Measurements from ENCODE around the gene PLXND1.

Gene PLXND1

DNA sequence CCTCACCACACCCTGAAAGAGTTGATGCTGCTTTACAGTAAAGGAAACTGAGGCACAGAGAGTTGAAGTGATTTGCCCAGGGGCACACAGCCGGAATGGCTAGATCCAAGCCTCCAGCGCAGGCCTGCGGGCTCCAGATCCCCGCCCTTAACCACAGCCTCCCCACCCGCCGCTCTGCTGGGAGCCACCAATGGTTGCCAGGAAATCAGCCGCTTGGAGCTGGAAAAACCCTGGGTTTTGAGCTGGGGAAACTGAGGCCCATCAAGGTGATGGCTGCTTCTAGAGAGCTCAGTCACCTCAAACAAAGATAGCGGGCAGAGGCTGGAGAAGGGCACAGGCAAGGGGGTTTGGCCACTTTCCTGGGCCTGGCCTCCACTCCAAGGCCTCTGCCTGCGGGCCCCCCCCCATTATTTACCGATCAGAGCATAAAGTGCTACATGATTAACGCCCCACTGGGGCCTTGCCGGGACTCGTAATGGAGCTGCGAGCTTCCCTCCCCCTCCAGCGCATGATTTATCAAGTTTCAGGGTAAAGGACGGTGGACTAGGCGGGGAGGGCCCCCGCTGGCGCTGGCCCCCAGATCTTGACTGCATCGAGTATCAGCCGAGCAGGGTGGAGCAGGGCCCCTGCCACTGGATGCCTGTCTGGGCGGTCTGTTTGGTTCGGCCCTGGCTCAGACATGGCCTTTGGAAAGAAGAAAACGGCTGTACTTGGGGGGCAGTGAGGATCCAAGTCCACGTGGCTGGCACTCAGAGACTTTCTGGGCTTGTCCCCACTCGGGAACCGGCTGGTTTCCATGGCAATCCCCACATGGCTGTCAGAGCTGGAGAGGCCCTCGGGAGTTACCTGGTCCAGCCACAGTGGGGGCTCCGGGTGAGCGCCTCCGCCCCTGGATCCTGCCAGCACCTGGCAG is 9.1 kb downstream of the PLXND1 start:
- Histone ChIP-seq H3K9me3 (ENCODE audit: low read depth, low read length) (no peaks in the 10 kb centered on the region), H3K36me3 (ENCODE audit: insufficient read depth, low read length) (no peaks in the 10 kb centered on the region), H3K4me3 (peak overlapping the region; percentile 66), H3K27ac (peak overlapping the region; percentile 95), H3K9ac (ENCODE audit: insufficient read length) (peak overlapping the region; percentile 60)
- TF ChIP-seq POLR2AphosphoS5 (IDR thresholded peaks at IDR 0.05; ENCODE audit: borderline replicate concordance, low read depth, low read length) (no peak), EZH2 (IDR thresholded peaks at IDR 0.05) (no peak), FOXP2 (optimal IDR thresholded peaks at IDR 0.05; ENCODE audit: control extremely low read depth, extremely low read length, insufficient read depth) (no peak)
- DNase-seq (ENCODE audit: low read depth, low spot score) = no peak

DNA sequence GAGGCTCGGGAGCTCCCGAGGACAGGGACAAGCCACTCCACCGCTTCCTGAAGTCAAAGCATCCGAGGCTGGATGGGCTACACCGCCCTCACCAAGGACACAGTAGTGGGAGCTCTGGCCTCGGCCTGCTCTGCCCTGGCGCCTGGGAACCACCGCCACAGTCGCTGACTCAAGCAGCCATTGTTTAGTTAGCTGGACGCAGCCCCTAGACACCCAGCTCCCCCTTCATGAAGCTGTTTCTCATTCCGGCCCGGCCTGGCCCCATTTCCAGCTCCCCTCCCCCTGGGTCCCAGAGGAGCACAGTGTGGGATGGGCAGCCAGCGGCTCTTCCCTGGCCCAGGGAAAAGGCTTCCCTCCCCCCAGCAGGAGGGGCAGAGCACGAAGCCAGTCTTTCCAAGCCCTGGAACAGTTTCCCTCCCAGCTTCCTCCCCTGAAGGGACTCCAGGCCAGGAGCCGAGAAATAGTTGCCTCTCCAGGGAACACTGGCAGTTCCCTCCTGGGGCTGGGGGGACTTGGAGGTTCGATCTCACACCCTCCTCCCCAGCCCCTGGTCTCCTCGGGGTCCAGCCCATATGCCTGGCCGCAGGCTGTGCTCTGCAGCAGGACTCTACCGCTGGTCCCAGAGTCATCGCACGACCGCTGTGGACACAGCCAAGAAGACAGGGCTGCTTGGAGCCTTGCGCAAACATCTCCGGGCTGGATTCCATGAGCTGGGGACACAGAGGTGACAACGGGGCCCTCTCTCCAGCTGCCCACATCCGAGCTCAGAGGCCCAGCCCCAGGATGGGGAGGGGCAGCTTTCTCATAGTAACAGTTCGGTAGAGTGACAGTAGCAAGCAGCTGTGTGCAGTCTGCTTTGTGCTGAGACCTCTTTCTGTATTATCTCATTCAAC is 10.0 kb downstream of the PLXND1 start:
- peak overlapping the region; percentile 95 for H3K27ac ChIP-seq
- no peak for TF ChIP-seq FOXP2 (optimal IDR thresholded peaks at IDR 0.05; ENCODE audit: control extremely low read depth, extremely low read length, insufficient read depth)
- TF ChIP-seq EZH2 (IDR thresholded peaks at IDR 0.05) = no peak
- no peak; the same call in 1 of the 2 replicates for TF ChIP-seq POLR2AphosphoS5 (IDR thresholded peaks at IDR 0.05; ENCODE audit: borderline replicate concordance, low read depth, low read length)
- H3K9me3 ChIP-seq (ENCODE audit: low read depth, low read length) = no peaks in the 10 kb centered on the region
- DNase-seq (ENCODE audit: low read depth, low spot score) = no peak
- H3K9ac ChIP-seq (ENCODE audit: insufficient read length) = peak overlapping the region; percentile 18
- H3K36me3 ChIP-seq (ENCODE audit: insufficient read depth, low read length) = no peaks in the 10 kb centered on the region
- H3K4me3 ChIP-seq = peak overlapping the region; percentile 66

DNA sequence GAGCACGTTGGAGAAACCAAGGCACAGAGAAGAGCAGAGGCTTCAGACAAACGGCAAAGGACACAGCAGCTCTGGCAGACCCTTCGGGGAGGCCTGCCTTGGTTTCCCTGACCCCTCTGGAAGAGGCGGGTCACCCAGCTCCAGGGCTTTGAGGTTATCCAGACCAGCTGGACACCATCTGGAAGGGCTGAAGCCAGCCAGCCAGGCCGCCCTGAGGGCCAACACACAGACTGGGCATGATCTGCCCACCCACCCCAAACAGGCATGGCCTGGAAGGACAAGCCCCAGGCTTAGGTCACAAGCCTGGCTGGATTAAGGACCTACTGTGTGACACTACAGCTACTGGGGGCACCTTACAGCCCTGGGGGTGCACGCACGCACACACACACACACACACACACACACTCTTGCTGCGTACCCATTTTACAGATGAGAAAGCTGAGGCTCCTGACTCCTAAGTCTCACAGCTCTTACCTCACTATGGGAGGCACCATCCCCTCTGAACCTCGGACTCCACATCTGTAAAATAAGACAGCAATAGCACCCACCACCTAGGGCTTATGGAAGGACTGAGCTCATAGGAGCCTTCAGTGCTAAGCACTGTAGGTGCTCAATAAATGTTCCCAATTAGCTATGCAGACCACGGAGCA is 10.8 kb downstream of the PLXND1 start:
- Histone ChIP-seq H3K9ac (ENCODE audit: insufficient read length) (no peak overlapping the region), H3K36me3 (ENCODE audit: insufficient read depth, low read length) (no peaks in the 10 kb centered on the region), H3K4me3 (peak overlapping the region; percentile 66; the same call in 1 of the 2 replicates), H3K9me3 (ENCODE audit: low read depth, low read length) (no peaks in the 10 kb centered on the region), H3K27ac (peak overlapping the region; percentile 97)
- DNase-seq (ENCODE audit: low read depth, low spot score) = no peak
- no peak for TF ChIP-seq POLR2AphosphoS5 (IDR thresholded peaks at IDR 0.05; ENCODE audit: borderline replicate concordance, low read depth, low read length)
- TF ChIP-seq EZH2 (IDR thresholded peaks at IDR 0.05) = no peak
- no peak for TF ChIP-seq FOXP2 (optimal IDR thresholded peaks at IDR 0.05; ENCODE audit: control extremely low read depth, extremely low read length, insufficient read depth)

DNA sequence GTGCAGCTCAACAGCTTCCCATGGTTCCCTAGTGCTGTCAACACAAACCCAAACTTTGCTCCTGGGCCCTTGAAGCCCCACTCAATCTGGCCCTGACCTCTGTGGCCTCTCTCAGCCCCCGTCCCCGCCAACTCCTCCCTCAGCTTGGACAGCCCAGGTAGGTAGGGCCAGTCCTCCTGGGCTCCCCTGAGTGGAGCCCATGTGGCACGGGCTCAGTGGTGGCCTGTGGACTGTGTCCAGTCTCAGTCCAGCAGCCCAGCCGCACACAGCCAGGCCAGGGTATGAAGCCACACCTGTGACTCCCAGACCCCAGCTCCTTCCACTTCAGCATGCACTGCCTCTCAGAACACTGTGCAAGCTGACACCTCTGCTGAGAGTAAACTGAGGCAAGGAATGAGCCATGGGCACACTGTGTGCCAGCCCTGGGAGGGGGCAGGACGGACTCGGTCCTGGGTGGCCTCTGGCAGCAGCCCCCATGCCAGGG is 11.5 kb downstream of the PLXND1 start:
- H3K9me3 ChIP-seq (ENCODE audit: low read depth, low read length) = no peaks in the 10 kb centered on the region
- H3K9ac ChIP-seq (ENCODE audit: insufficient read length) = no peak overlapping the region
- TF ChIP-seq POLR2AphosphoS5 (IDR thresholded peaks at IDR 0.05; ENCODE audit: borderline replicate concordance, low read depth, low read length) (no peak), EZH2 (IDR thresholded peaks at IDR 0.05) (no peak), FOXP2 (optimal IDR thresholded peaks at IDR 0.05; ENCODE audit: control extremely low read depth, extremely low read length, insufficient read depth) (no peak)
- H3K4me3 ChIP-seq = no peak overlapping the region
- DNase-seq (ENCODE audit: low read depth, low spot score) = no peak
- no peaks in the 10 kb centered on the region for H3K36me3 ChIP-seq (ENCODE audit: insufficient read depth, low read length)
- peak overlapping the region; percentile 97 for H3K27ac ChIP-seq

DNA sequence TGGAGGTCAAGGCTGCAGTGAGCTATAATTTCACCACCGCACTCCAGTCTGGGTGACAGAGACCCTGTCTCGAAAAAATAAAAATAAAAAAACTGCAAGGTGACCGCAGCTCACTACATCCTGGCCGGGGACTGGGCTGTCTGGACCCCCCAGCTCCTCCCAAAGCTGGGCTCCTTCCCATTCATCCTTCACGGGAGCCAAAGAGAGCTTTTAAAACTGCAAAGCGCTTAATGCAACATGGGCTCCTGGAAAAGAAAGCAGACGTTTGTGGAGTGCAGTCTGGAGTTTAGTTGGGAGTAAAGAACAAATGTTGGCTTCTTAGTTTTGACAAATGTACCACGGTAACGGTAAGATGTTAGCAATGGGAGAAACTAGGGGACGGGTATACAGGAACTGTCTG is 12.1 kb downstream of the PLXND1 start:
- Histone ChIP-seq H3K9ac (ENCODE audit: insufficient read length) (peak overlapping the region; percentile 78), H3K9me3 (ENCODE audit: low read depth, low read length) (no peaks in the 10 kb centered on the region), H3K36me3 (ENCODE audit: insufficient read depth, low read length) (no peaks in the 10 kb centered on the region), H3K27ac (peak overlapping the region; percentile 97), H3K4me3 (peak overlapping the region; percentile 69)
- no peak for DNase-seq (ENCODE audit: low read depth, low spot score)
- no peak for TF ChIP-seq POLR2AphosphoS5 (IDR thresholded peaks at IDR 0.05; ENCODE audit: borderline replicate concordance, low read depth, low read length)
- no peak for TF ChIP-seq FOXP2 (optimal IDR thresholded peaks at IDR 0.05; ENCODE audit: control extremely low read depth, extremely low read length, insufficient read depth)
- TF ChIP-seq EZH2 (IDR thresholded peaks at IDR 0.05) = no peak

DNA sequence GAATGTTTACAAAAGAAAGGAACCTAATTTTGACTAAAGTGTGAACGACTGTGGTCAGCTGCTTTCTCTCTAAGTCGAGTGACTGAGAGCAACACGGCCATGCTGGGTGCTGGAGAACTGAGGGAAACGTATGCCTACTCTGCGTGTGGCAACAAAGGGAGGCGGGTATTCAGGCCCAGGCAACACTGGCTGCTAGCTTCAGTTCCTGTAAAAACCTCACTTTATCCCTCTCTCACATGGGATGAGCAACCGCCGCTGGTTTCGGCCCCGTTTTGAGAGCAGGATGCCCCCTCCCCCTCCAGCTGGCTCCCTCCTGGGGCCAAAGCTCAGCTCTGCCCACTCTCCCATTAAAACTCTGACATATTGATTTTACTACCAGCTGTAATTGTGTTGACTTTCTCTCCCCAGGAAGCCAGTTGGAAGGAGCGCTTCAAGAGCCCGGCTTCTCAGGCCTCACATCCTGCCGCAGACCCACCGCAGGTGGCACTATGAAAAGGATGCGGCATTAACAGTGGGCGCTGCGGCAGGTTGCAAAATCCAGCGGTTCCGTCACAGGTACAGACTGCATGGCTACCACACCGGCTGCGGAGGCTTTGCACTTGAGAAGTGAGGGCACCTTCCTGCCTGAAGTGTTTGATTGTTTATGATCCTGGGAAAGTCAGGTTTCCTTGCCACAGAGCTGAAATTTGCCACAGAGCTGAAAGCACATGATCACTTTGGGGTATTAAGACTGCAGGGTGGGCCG is 12.7 kb downstream of the PLXND1 start:
- H3K4me3 ChIP-seq = peak overlapping the region; percentile 69
- no peak for DNase-seq (ENCODE audit: low read depth, low spot score)
- no peak for TF ChIP-seq EZH2 (IDR thresholded peaks at IDR 0.05)
- no peak for TF ChIP-seq POLR2AphosphoS5 (IDR thresholded peaks at IDR 0.05; ENCODE audit: borderline replicate concordance, low read depth, low read length)
- TF ChIP-seq FOXP2 (optimal IDR thresholded peaks at IDR 0.05; ENCODE audit: control extremely low read depth, extremely low read length, insufficient read depth) = no peak

DNA sequence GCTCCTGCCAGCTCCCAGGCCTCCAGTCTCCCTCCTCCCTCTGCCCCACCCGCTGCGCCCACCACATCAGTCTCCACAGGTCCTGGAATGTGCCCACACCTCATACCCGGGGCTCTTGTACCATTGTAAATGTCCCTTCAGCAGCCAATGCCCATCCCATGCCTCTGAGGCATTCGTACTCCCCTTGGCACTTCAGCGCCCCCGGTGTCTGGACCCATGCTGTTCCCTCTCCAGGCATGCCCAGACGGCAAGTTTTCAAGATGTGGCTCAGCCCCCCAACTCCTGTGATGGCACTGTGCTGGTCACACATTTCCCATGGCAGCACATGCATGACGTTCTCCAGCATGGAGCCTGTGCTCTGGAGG is 13.3 kb downstream of the PLXND1 start:
- Histone ChIP-seq H3K9ac (ENCODE audit: insufficient read length) (peak overlapping the region; percentile 78), H3K36me3 (ENCODE audit: insufficient read depth, low read length) (no peaks in the 10 kb centered on the region), H3K9me3 (ENCODE audit: low read depth, low read length) (no peaks in the 10 kb centered on the region), H3K27ac (peak overlapping the region; percentile 97), H3K4me3 (peak overlapping the region; percentile 69)
- DNase-seq (ENCODE audit: low read depth, low spot score) = no peak
- no peak for TF ChIP-seq EZH2 (IDR thresholded peaks at IDR 0.05)
- no peak for TF ChIP-seq FOXP2 (optimal IDR thresholded peaks at IDR 0.05; ENCODE audit: control extremely low read depth, extremely low read length, insufficient read depth)
- TF ChIP-seq POLR2AphosphoS5 (IDR thresholded peaks at IDR 0.05; ENCODE audit: borderline replicate concordance, low read depth, low read length) = no peak

More for the DNA sequence above, 12.7 kb downstream of the PLXND1 start:
- H3K9ac ChIP-seq (ENCODE audit: insufficient read length) = peak overlapping the region; percentile 78
- H3K9me3 ChIP-seq (ENCODE audit: low read depth, low read length) = no peaks in the 10 kb centered on the region
- peak overlapping the region; percentile 97 for H3K27ac ChIP-seq
- H3K36me3 ChIP-seq (ENCODE audit: insufficient read depth, low read length) = no peaks in the 10 kb centered on the region
